ENCODE results near the gene ALAD. TPM values are rescaled to one million over a fixed set of nuclear protein-coding genes. Genes with fewer than 3 reads are reported as not detected.

The ALAD gene
- total and polyA plus RNA-seq, 2 of the 13 experiments (the other 11 are each of a cell fraction or from before 2014, with no cell fraction given) = 21.8 to 30.1 TPM

DNA sequence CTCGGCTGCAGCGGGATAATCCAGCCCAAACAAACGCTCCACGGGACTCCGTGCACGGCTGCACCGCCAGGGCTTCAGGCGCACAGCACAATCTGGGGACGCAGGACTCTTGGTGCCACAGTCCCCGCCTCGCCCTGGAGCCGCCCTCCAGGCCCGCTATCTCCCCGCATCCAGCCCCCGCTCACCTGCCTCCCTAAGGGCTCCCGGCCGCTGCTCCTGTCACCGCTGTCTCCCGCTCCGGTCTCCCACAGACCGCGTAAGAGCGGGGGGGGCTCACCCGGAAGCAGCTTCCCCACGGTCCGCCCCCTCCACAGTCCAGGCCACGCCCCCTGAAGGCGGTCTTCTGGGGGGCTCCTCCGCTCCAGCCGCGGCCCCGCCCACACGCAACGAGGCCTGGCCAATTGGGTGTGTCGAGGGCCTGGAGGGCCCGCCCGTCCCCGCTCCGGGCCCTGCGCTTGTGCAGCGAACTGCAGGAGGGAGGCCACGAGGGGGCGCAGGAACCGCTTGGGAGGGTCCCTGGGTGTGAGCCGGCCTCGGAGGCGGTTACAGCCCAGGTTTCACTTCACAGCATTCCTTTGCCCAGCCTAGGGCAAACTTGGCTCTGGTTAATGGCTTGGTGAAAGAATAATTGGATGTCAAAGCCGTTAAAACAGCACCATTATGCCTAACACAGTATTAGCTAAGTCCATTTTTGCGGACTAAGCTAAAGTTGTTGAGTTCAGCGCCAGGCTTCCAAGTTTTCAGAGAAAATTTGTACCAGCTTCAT is at the start of gene ALAD (continued):
- TF ChIP-seq KLF12 (CRISPR knock-in tag; IDR thresholded peaks at IDR 0.05; ENCODE audit: borderline replicate concordance) (peak; percentile 65; the same call in 1 of the 2 replicates), KDM2A (CRISPR knock-in tag; IDR thresholded peaks at IDR 0.05; ENCODE audit: borderline replicate concordance, low read depth) (peak; percentile 91), ZNF136 (CRISPR knock-in tag; IDR thresholded peaks at IDR 0.05; ENCODE audit: low read depth) (no peak), ZSCAN30 (CRISPR knock-in tag; IDR thresholded peaks at IDR 0.05) (no peak), SETDB1 (CRISPR knock-in tag; IDR thresholded peaks at IDR 0.05; ENCODE audit: borderline replicate concordance) (no peak), ZNF792 (CRISPR knock-in tag; IDR thresholded peaks at IDR 0.05) (peak; percentile 78), ZFP36L2 (CRISPR knock-in tag; IDR thresholded peaks at IDR 0.05) (no peak), KDM1A (CRISPR knock-in tag; IDR thresholded peaks at IDR 0.05) (no peak; the same call in 1 of the 2 replicates), SALL1 (CRISPR knock-in tag; IDR thresholded peaks at IDR 0.05) (peak; percentile 84; the same call in 1 of the 2 replicates), NFE2L2 (IDR thresholded peaks at IDR 0.05; ENCODE audit: low read length) (no peak), ZNF17 (CRISPR knock-in tag; IDR thresholded peaks at IDR 0.05) (no peak), CHCHD3 (CRISPR knock-in tag; IDR thresholded peaks at IDR 0.05) (no peak), SOX5 (CRISPR knock-in tag; IDR thresholded peaks at IDR 0.05; ENCODE audit: borderline replicate concordance) (peak; percentile 60; the same call in 1 of the 2 replicates)
- TF ChIP-seq, protein P1, sequence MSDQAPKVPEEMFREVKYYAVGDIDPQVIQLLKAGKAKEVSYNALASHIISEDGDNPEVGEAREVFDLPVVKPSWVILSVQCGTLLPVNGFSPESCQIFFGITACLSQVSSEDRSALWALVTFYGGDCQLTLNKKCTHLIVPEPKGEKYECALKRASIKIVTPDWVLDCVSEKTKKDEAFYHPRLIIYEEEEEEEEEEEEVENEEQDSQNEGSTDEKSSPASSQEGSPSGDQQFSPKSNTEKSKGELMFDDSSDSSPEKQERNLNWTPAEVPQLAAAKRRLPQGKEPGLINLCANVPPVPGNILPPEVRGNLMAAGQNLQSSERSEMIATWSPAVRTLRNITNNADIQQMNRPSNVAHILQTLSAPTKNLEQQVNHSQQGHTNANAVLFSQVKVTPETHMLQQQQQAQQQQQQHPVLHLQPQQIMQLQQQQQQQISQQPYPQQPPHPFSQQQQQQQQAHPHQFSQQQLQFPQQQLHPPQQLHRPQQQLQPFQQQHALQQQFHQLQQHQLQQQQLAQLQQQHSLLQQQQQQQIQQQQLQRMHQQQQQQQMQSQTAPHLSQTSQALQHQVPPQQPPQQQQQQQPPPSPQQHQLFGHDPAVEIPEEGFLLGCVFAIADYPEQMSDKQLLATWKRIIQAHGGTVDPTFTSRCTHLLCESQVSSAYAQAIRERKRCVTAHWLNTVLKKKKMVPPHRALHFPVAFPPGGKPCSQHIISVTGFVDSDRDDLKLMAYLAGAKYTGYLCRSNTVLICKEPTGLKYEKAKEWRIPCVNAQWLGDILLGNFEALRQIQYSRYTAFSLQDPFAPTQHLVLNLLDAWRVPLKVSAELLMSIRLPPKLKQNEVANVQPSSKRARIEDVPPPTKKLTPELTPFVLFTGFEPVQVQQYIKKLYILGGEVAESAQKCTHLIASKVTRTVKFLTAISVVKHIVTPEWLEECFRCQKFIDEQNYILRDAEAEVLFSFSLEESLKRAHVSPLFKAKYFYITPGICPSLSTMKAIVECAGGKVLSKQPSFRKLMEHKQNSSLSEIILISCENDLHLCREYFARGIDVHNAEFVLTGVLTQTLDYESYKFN (CRISPR knock-in tag; conservative IDR thresholded peaks at IDR 0.05) = peak; percentile 80
- TF ChIP-seq, protein P2, sequence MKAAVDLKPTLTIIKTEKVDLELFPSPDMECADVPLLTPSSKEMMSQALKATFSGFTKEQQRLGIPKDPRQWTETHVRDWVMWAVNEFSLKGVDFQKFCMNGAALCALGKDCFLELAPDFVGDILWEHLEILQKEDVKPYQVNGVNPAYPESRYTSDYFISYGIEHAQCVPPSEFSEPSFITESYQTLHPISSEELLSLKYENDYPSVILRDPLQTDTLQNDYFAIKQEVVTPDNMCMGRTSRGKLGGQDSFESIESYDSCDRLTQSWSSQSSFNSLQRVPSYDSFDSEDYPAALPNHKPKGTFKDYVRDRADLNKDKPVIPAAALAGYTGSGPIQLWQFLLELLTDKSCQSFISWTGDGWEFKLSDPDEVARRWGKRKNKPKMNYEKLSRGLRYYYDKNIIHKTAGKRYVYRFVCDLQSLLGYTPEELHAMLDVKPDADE (CRISPR knock-in tag; IDR thresholded peaks at IDR 0.05) = no peak
- TF ChIP-seq, protein P3, sequence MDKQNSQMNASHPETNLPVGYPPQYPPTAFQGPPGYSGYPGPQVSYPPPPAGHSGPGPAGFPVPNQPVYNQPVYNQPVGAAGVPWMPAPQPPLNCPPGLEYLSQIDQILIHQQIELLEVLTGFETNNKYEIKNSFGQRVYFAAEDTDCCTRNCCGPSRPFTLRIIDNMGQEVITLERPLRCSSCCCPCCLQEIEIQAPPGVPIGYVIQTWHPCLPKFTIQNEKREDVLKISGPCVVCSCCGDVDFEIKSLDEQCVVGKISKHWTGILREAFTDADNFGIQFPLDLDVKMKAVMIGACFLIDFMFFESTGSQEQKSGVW (CRISPR knock-in tag; IDR thresholded peaks at IDR 0.05; ENCODE audit: borderline replicate concordance) = no peak
- TF ChIP-seq, protein P4, sequence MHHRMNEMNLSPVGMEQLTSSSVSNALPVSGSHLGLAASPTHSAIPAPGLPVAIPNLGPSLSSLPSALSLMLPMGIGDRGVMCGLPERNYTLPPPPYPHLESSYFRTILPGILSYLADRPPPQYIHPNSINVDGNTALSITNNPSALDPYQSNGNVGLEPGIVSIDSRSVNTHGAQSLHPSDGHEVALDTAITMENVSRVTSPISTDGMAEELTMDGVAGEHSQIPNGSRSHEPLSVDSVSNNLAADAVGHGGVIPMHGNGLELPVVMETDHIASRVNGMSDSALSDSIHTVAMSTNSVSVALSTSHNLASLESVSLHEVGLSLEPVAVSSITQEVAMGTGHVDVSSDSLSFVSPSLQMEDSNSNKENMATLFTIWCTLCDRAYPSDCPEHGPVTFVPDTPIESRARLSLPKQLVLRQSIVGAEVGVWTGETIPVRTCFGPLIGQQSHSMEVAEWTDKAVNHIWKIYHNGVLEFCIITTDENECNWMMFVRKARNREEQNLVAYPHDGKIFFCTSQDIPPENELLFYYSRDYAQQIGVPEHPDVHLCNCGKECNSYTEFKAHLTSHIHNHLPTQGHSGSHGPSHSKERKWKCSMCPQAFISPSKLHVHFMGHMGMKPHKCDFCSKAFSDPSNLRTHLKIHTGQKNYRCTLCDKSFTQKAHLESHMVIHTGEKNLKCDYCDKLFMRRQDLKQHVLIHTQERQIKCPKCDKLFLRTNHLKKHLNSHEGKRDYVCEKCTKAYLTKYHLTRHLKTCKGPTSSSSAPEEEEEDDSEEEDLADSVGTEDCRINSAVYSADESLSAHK (CRISPR knock-in tag; IDR thresholded peaks at IDR 0.05; ENCODE audit: borderline replicate concordance) = no peak
- TF ChIP-seq, protein P5, sequence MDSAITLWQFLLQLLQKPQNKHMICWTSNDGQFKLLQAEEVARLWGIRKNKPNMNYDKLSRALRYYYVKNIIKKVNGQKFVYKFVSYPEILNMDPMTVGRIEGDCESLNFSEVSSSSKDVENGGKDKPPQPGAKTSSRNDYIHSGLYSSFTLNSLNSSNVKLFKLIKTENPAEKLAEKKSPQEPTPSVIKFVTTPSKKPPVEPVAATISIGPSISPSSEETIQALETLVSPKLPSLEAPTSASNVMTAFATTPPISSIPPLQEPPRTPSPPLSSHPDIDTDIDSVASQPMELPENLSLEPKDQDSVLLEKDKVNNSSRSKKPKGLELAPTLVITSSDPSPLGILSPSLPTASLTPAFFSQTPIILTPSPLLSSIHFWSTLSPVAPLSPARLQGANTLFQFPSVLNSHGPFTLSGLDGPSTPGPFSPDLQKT (CRISPR knock-in tag; IDR thresholded peaks at IDR 0.05; ENCODE audit: borderline replicate concordance) = no peak
- TF ChIP-seq, protein P6, sequence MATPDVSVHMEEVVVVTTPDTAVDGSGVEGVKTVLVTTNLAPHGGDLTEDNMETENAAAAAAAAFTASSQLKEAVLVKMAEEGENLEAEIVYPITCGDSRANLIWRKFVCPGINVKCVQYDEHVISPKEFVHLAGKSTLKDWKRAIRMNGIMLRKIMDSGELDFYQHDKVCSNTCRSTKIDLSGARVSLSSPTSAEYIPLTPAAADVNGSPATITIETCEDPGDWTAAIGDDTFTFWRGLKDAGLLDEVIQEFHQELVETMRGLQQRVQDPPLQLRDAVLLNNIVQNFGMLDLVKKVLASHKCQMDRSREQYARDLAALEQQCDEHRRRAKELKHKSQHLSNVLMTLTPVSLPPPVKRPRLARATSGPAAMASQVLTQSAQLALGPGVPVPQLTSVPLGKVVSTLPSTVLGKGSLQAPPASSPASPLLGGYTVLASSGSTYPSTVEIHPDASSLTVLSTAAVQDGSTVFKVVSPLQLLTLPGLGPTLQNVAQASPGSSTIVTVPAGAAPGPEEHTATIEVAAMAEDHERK (CRISPR knock-in tag; IDR thresholded peaks at IDR 0.05; ENCODE audit: low read depth) = no peak

All from HepG2 (cell line).